Glomerular endothelial cell (primary cell): ENCODE data around the gene COPS2. TPM values are rescaled to one million over a fixed set of nuclear protein-coding genes. Genes with fewer than 3 reads are reported as not detected.
"Not testable (repeated sequence)": the region's sequence is repeated elsewhere in the genome, so short reads cannot be mapped to it uniquely, and the experiment has no call there.

Experiments
- DNase-seq: peaks from one replicate; pipeline ENCODE4 v3.0.0-alpha.2; 2011; ENCODE audit warnings: low read depth, low spot score; ENCODE audit errors: extremely low read depth
- total RNA-seq: library from RNA; depleted of rRNA; stranded (reverse); fragments of >200 nt; gene quantifications from 2 replicates; pipeline ENCODE4 v1.2.3, GENCODE V29; 2015

Gene COPS2
- total RNA-seq, result 41.8 and 45.6 TPM in 2 replicates

DNA sequence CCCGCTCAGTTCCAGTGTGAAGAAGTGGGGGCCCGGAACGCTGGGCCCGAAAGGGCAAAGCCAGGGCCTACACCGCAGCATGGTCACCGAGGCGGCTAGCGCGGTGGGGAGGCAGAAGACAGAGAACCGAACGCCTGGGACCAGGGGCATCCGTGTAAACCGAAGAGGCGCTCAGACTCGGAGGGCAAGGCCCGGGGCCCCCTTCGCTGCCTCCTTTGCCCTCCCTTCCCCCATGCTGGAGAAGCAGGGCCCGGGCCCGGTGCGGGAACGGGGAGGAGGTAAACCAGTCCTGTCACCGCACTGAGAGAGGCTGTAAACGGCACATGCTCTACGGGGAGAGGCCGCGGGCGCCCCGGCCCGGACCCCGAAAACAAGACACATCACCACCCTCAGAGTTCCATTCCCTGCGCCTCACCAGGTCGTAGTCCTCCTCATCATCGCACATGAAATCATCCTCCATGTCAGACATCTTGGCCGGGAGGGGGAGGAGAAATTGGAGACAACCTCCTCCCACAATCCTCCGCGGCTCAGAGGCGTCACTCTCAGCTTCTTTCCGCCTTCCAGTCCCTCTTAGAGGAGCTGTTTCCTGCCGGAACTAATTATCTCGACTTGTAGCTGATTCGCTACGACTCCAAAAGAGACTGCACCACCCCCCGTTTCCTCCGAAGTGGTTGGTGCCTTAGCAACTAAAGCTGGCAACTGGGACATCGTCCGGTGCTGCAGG, at the start of gene COPS2:
COPS2 (minus strand) TSS at position 490 of the 724 bp plus-strand sequence; CDS start at position 469, 21 bp downstream.
- DNase-seq, result peak; percentile 98

DNA sequence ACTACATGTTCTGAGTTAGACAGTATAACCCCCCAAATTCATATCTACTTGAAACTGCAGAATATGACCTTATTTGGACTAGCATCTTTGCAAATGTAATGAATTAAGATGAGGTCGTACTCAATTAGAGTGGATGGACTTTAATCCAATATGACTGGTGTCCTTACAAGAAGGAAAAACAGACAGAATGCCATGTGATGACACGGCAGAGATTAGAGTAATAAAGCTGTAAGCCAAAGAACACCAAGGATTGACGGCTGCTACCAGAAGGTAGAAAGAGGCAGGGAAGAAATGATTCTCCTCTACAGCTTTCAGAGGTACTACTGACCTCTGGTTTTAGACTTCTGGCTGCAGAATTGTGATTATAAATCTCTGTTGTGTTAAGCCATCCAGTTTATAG, 44.9 kb upstream of the COPS2 start:
- no peak for DNase-seq

DNA sequence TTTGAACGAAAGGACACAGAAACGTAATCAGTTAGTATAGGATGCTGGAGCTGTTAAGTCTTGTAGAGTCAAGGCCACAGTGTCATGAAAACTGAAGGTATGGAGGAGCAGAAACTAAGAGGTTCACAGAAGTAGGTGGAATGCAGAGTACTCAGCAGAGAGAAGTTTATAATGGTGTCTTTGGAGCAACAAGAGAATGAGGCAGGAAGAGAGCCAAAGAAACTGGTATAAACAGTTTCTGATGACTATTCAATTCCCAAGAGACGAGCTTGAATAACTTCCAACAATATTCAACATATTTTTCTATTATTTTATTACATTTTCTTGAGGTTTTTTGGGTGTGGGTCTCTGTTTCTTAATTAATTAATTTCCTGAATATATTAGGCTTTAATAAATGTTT, 44.3 kb upstream of the COPS2 start:
- no peak for DNase-seq

DNA sequence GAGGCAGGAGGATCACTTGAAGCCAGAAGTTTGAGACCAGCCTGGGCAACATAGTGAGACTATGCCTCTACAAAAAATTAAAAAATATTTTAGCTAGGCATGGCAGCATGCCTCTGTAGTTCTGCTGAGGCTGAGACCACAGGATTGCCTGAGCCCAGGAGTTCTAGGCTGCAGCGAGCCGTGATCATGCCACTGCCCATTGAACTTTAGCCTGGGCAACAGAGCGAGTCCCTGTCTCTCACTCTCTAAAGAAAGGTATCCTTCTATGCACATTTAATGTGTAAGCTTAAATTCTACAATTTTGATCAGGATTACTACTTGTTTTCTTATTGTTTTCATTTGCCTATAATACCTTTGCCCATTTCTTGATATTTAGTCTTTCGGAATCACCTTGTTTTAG, 41.5 kb upstream of the COPS2 start:
- DNase-seq, result no peak

DNA sequence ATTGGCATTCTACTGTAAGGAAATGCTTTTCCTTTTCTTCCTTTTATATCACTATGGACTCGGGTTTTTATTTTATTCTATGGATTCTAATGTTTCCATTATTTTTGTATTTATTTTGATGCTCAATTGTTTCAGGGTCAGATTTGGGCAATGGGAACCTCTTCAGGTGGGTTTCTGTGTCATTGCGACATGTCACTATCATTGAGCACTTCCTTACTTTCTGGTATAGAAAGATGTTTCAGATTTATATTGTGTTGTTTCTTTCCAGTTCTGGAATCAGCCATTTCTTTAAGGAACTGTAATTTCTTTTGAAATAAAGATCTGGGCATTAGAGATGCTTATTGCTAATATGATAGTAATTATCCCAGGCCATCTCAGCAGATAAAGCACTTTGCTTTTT, 36.5 kb upstream of the COPS2 start:
- no peak for DNase-seq

DNA sequence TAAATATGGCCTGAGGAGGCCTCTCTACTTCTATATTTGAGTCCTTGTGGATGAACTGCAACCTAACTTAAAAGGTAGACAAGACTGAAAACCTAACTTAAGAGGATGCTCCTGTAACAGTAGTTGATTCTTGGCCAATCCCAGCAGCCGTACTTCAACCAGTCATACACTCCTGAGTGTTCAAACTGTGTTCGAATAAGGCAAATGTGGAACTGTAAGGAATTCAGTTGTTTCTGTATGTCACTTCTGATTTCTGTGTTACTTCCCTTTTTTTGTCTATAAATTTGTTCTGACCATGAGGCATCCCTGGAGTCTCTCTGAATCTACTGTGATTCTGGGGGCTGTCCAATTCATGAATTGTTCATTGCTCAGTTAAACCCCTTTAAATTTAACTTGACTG, 35.2 kb upstream of the COPS2 start:
- no peak for DNase-seq

DNA sequence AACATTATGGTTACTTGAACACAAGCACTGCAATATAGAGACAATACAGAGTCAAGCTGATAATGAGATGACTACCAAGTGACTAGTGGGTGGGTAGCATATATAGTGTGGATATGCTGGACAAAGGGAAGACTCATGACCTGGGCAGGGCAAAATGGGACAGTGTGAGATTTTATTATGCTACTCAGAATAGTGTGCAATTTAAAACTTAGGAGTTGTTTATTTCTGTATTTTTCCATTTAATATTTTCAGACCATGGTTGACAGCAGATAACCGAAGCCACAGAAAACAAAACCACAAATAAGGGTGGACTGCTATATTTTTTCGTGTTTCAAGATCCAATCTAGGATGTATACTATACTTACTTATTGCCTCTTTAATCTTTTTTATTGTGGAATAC, 34.2 kb upstream of the COPS2 start:
- no peak for DNase-seq

DNA sequence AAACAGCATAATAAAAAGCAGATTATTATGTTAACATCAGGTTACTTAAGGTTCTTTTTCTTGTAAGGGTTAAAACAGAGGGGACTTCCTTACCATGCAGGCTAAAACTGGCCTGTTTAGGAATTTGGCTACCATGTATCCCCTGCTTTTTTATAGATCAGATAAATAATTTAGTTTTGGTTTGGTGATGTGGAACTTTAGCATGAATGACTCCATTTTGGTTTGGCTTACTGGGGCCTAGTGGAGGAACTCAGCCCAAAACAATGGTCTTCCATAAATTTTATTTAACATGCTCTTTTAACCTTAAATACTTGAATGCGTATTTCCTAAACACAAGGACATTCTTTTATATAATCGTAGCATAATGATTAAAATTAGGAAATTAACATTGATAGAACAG, 33.5 kb upstream of the COPS2 start:
- DNase-seq, result no peak

DNA sequence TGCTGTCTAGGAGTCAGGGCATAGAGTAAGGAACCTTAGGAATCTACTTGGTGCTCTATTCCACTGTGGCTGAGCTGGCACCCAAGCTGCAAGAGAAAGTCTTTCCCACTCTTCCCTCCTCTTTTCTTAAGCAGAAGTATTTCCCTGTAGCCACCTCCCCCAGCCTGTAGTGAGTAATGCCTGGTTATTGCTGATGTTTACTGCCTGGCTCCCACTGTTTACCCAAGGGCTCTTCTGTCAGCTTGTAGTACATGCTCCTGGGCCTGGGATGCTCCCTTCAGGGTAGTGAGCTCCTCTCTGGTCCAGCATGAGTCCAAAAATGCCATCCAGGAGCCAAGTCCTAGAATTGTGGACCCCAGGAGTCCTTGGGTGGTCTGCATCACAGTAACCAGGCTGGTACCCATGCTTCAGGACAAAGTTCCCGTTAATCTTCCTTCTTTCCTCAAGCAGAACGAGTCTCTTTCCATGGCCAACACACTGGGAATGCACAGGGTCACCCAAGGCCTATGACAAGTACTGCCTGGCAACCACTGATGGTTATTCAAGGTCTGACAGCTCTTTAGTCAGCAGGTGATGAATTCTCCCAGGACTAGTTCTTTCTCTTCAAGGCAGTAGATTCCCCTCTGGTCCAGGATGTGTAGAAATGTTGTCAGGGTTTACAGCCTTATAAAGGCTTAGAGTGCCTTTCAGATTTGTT, 32.3 kb upstream of the COPS2 start:
- DNase-seq, result no peak

DNA sequence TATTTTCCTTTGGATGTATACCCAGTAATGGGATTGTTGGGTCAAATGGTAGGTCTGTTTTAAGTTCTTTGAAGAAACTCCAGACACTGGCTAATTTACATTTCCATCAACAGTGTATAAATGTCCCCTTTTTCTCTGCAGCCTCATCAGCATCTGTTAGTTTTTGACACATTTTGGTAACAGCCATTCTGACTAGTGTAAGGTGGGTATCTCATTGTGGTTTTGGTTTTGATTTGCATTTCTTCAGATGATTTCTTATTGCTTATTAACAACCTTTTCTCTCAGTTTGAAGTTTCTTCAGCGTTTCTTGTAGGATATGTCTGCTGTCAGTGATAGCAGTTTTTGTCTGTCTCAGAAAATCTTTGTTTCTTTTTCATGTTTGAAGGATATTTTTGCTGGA, 30.1 kb upstream of the COPS2 start:
- DNase-seq, result no peak

DNA sequence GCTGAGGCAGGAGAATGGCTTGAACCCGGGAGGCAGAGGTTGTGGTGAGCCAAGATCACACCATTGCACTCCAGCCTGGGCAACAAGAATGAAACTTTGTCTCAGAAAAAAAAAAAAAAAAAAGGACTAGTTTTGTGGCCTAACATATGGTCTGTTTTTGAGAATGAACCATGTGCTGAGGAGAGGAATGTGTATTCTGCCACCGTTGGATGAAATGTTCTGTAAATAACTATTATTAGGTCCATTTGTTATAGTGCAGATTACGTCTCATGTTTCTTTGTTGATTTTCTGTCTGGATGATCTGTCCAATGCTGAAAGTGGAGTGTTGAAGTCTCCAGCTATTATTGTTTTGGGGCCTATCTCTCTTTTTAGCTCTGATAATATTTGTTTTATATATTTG, 28.3 kb upstream of the COPS2 start:
- not testable (repeated sequence) for DNase-seq

DNA sequence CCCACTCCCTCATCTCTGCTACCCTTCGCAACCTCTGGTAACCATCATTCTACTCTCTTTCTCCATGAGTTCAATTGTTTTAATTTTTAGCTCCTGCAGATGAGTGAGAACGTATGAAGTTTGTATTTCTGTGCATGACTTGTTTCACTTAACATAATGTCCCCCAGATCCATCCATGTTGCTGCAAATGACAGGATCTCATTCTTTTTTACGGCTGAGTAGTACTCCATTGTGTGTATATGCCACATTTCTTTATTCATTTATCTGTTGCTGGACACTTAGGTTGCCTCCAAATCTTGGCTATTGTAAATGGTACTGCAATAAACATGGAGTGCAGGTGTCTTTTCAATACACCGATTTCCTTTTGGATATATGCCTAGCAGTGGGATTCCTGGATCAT, 26.7 kb upstream of the COPS2 start:
- no peak for DNase-seq

DNA sequence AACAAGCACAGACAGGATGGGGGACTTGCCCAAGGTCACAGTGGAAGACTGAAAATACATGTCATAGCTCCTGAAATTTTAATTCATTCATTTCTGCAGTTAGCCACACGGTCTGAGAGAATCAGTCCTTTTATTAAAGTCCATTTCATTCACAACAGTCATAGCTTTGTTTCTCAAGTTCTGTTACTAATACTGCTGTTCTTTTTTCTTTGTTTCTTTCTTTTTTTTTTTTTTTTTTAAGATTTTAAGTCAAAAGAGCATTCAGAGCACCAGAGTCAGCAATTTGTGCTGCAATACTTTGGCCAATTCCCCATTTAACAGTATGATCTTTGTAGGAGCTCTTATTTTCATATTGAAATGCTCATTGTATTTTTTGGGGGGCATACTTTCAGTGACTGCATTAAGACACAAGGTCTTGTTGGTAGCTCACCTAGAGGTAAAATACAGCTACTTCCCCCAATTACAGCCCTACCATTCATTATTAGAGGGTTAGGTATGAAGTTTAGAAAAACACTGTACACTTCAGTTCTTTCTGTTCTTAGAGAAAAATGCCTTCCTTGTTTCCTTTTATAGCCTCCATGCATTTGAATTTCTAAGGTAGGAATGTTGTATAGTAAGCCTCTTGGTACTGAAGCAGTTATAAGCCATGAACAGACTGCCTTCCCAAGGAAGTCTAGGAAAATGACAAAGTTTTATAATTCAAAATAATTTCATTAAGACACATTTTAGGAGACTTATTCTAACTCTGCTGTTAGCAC, 24.2 kb upstream of the COPS2 start:
- DNase-seq, result no peak

DNA sequence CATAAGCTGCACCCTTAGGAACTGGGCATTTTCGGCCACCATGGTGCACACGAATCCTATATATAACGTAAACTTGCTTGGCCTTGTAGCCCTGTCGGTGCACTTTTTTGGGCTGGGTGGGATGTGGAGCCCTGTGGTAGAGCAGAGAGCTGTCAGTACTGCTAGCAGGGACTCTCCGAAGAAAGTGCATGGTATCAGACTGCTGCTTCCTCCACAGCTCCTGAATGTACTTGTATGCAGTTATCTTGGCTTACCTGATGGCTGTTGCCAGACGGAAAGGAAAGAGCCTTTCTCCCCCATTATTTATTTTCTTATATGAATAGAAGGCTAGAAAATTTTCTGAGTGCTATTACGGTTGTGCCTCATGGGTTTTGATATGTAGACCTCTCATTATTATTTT, 23.1 kb upstream of the COPS2 start:
- DNase-seq, result no peak

DNA sequence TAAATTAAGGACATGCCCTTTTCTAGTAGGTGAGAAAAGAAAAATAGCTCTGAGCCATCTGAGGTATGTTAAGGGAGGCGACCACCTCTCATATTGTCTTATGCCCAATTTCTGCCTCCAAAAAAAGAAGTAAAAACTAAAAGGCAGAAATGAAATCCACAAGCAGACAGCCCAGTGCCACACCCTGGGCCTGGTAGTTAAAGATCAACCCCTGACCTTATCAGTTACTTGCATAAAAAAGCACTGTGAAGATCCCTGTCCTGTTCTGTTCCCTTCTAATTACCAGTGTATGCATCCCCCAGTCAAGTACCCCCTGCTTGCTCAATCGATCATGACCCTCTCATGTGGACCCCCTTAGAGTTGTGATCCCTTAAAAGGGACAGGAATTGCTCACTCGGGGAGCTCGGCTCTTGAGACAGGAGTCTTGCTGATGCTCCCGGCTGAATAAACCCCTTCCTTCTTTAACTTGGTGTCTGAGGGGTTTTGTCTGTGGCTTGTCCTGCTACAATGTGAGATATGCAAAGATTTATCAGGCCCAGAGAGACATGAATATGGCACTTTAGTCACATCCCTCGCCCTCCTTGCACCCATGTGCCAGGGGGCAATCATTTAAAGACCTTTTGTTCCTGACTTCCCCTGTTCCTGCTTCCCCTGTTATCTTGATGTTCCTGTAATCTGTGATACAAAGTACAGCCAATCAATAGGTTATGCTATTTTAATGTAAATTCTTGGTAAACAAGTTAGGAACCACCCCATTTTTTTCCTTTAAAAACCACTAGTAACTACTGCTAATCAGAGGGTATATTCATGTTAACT, 20.4 kb upstream of the COPS2 start:
- DNase-seq, result not testable (repeated sequence)

DNA sequence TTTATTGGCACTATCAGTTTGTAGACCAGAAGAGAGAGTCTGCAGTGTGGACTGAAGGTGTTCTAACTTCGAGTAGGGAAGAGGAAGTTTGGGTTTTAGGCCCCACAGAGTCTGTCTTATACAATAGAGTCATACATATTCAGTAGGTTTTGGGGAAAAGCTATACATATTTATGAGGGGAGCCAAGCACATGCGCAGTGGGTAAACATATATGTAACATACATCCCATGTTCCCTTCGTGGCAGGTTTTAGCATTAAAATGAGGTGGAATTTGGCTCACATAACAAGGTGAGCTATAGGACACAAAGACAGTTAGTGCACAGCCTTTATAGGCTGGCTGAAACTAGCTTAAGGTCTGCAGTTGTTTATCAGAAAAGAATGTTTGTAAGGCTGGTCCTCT, 19.5 kb upstream of the COPS2 start:
- DNase-seq, result no peak

DNA sequence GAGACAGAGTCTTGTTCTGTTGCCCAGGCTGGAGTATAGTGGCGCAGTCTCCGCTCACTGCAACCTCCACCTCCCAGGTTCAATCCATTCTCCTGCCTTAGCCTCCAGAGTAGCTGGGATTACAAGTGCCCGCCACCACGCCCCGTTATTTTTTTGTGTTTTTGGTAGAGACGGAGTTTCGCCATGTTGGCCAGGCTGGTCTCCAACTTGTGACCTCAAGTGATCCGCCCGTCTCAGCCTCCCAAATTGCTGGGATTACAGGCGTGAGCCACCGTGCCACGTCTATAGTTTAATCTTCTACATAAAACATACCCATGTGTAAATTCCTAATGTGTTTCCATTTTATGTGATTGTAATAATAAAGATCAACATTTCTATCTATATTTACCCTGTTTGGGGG, 16.4 kb upstream of the COPS2 start:
- DNase-seq, result no peak

DNA sequence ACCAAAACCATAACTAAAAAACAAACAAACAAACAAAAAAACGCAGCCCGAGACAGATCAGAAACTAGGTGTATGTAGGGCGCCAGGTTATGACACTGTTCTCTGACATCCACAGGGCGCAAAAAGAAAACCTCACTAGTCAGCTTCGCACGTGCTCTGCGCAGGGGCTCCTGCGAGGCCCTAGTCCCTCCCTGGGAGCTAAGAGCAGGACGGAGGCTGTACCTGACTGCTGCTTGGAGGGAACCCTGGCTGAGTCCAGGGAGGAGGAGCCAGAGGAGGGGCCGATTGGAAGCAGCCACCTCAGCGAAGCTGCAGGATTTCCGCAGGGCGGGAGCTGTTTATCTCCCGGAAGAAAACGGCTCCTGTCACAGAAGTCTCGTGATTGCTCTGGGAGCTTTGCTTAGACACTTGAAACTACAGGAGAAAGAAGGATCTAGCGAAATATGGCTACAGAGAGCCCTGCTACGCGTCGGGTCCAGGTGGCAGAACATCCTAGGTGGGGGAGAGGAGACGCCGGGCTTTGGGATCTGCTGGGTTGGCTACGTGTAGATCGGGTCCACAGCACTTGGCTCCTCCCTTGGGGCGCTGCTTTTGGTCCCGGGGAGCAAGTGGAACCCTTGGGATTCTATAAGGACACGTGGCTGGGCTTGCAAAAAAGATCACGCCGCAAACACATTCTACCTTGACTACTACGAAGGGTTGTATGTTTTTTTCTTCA, 14.6 kb upstream of the COPS2 start, which contains the start of gene GALK2:
GALK2 (plus strand) TSS at position 368 of the 718 bp plus-strand sequence; CDS start at position 444, 76 bp downstream.
- peak; percentile 61 for DNase-seq

DNA sequence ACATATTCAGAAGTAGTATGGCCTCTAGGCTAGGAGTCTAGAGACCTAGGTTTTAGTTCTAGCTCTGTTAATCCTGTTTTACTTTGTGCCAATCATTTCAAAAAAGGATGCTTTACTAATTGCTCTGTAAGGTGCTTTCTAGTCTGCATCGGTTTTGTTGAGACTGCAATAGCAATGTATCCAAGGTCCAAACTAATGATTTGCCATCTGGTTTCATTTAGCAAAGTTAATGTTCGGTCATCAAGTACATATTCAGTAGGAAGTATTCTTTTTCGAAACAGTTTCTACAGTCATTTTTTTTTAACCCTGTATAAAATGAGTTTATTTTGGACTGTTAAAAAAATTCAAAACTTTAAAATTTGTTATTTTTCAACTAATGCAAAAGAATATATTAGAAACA, 12.6 kb upstream of the COPS2 start:
- no peak for DNase-seq

DNA sequence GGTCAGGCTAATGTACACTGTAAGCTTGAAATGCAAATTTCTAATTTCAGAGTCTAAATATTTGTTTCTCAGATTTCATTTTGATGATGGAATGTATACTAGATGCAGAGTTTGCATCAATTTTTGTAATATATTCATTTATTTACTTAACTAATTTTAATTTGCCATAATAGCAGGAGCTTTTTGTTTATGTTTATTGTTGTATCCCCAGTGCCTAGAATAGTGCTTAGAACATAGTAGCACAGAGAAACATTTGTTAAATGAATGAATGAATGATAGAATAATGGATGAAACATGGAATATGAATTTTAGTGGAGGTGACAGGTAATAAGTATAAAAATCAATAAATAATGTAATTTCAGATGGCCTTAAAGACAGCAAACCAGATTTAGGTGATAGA, 9.5 kb upstream of the COPS2 start:
- no peak for DNase-seq
